Stimulated activated CD8-positive, alpha-beta memory T cell treated with anti-CD3 and anti-CD28 coated beads, Interleukin-4, amount 100 ng/mL, for 4 hours (primary cell): ENCODE measurements around the gene RAB11FIP3.
A peak's percentile ranks its signal among the peaks of the same experiment; 100 is the strongest.

Experiments
- DNase-seq, 2 donors: peaks; one replicate each; pipeline ENCODE4 v3.0.0-alpha.2; 2020; ENCODE audit warnings: low read depth in 2 of 2, low spot score in 1 of 2

RAB11FIP3 gene

DNA sequence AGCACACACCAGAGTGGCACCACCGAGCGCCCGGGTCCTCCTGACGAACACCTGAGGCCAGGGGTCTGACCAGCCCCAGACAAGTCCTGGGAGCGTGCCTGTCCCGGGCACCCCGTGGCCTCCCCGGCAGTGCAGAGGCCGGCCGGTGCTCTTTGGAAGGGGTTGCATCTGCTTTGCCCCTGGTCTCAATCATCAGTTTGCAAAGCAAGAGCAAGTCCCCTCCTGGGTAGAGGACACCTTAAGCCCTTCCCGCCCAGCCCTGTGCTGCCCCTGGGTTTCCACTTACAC lies 90.4 kb downstream of the RAB11FIP3 start:
- DNase-seq: no peak

- no peak for DNase-seq
Measured at GRCh38 chr16:516301-516700, 90.9 kb downstream of the RAB11FIP3 start.

- DNase-seq: no peak
Measured at GRCh38 chr16:518858-519257, 93.4 kb downstream of the RAB11FIP3 start.

DNA sequence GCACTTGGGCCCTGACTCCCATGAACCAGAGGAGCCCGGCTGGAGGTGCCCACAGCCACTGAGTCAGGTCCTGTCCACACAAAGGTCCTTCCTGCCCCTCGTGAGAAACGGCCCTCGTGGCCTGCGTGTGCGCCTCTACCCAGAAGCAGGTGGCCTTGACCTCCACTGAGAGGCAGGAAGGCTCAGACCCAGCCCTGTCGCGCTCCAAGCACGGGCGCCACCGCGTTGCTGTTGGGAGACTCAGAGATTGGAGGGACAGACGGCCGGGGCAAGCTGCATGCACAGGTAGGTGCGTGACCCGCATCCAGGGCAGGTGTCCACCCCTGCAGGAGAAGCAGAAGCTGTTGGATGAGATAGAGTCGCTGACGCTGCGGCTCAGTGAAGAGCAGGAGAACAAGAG lies 94.0 kb downstream of the RAB11FIP3 start:
- DNase-seq: no peak

- DNase-seq: no peak
Measured at GRCh38 chr16:519841-520687, 94.6 kb downstream of the RAB11FIP3 start.

DNA sequence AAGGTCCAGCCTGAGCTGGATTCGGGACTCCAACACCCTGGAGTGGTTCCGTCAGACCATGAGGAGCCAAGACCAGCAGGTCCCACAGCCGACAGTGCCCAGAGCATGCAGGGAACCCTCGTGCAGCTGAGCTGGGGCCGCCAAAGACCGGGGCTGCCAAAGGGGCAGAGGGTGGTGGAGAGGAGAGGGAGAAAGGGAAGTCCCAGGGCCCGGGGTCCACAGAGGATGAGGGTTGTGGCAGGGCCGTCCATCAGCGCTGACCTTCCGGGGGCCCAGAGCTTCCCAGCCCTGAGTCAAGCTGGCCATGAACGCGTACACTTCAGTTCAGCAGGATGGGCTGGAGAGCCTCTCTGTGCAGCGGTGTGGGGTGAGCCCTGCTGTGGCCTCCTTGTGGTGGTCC lies 95.4 kb downstream of the RAB11FIP3 start:
- no peak for DNase-seq

GRCh38 chr16:521381-522210 lies 96.1 kb downstream of the RAB11FIP3 start:
- no peak for DNase-seq

DNA sequence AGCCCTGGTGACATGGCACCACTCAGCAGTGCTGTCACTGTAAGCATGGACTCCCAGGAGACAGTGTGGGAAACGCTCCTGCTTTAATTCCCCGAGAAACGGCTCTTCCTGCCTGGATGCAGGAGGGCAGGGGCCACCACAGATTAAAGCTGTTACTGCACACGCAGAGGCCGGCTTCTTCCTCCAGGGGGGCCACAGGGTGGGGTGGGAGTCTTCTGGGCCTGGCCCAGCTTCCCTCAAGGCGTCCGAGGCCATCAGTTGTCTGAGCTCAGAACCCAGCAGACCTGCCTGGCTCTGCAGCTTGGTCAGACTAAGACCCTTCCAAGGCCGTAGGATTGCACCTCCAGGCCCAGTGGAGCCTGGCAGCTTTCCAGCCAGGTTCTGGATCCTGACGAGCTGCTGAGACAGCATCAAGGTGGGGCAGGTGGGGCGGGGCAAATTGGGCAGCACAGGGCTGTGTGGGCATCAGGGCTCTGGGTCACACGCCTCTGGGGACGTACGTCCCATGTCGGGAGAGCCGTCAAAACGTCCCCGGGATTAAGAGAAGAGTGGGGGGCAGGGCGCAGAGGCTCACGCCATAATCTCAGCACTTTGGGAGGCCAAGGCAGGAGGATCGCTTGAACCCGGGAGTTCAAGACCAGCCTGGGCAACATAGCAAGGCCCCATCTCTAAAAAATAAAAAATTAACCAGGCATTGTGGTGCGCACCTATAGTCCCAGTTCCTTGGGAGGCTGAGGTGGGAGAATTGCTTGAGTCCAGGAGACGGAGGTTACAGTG lies 97.1 kb downstream of the RAB11FIP3 start:
- DNase-seq: no peak

DNA sequence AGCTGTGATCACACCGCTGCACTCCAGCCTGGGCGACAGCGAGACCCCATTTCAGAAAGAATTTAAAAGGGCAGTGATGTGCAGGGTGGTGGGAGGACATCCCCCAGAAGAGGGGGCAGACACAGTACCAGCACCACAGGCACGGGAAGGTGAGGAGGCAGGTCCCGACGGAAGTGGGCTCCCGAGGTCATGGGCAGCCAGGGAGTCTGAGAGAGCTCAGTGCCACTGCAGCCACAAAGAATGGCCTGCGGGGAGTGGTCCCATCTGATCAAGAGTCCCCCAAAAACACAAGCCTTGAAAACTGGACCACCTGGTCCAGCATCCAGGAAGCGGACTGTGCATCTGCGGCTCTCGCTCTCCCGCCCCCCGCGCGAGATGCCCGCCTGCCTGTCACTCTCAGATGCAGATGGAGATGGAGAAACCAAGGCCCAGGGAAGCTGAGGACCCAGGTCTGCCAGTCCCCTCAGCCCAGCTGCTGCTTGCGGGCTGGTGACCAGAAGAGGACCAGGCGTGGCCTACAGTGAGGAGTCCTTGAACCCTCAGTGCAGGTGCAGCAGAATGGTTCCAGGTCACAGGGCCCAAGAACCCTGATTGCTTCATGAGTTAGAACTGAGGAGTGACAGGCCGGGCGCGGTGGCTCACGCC lies 97.8 kb downstream of the RAB11FIP3 start:
- DNase-seq: no peak

- DNase-seq: no peak
Measured at GRCh38 chr16:524274-525040, 99.0 kb downstream of the RAB11FIP3 start.

GRCh38 chr16:525123-525519 lies 99.7 kb downstream of the RAB11FIP3 start:
- DNase-seq: no peak

DNA sequence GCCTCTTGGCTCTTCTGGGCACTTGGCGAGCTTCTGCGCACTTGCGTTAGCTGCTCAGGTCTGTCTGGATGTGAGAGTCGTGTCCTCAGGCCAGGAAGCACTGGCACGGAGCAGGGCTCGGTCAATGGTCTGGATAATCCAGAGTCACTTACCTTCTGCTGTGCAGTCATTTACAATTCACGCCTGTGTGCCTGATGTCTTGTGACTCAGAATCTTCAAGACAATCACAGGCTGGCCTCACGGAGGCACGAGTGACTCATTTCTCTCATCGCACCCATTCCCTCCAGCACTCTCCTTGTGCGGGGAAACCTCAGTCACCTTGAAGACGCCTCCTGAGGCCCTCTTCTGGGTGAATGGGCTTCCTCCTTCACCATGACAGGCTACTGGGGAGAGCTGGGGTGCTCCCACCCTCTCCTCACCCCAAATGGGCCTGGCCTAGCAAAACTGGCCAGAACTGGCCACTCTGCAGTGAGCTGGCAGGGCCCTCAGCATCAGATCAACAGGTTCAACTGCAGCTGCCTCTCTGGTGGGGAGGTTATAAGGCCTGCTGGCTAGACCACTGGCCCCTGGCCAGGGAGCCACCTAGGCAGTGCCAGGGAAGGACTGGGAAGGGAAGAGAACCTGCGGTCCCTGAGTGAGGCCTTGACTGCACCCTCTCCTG lies 100.2 kb downstream of the RAB11FIP3 start:
- DNase-seq: peak; percentile 37 to 60

DNA sequence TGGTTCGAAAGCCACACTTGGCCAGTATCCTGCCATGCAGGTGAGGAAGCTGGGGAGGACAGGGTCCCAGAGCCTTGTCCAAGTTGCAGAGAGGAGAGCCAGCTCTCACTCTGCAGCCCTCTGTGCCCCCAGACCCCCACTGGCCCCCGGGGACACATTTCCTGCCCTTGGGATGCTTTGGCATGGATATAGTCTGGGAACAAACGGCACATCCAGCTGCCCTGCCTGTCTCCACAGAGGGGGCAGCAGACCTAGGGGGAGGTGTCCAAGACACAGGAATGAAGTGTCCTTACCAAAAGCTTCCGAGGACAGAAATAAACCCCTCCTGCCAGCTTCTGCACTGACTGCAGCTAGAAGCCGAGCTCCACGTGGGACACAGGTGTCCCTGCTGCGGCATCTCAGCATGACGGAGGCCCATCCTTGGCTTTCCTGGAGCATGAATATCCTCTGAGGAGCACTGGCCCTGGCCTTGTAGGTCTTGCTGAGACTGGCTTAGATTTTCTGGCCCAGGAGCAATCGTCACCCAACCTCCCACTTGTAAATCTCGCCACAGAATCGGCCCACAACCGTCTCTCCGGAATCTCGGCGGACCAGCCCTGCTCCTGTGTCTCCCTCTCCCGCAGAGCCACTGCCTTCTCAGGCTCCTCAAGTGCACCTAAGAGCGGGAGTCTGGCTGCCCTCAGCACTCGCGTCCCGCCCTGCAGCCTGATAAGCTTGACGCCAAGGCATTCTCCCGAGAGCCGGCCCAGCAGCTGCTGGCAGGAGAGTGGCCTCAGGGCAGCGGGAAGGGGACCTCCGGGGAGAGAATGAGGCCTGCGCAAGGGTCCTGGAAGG lies 100.9 kb downstream of the RAB11FIP3 start:
- DNase-seq: no peak

- DNase-seq: peak; percentile 65 to 76
Measured at GRCh38 chr16:527015-527903, 101.8 kb downstream of the RAB11FIP3 start, which contains the start of gene CAPN15. Gene CAPN15 (plus strand): TSS chr16:527712. CDS start chr16:546839, 19,127 bp downstream.

GRCh38 chr16:528111-529011 lies 102.9 kb downstream of the RAB11FIP3 start:
- no peak for DNase-seq

GRCh38 chr16:529012-529575 lies 103.6 kb downstream of the RAB11FIP3 start:
- DNase-seq: no peak
